GM12892 (cell line): Measurements from ENCODE around the gene PPP4R2.

Experiments
- POLR2A ChIP-seq: IDR thresholded peaks from 2 replicates; pipeline ENCODE4 v1.6.1; 2011; ENCODE audit warnings: low read depth, low read length, control low read depth
- POLR2AphosphoS5 ChIP-seq: IDR thresholded peaks from 2 replicates; pipeline ENCODE4 v1.6.1; 2011; ENCODE audit warnings: low read depth, low read length, control low read depth
- TAF1 ChIP-seq: IDR thresholded peaks from 2 replicates; pipeline ENCODE4 v1.6.1; 2011; ENCODE audit warnings: low read depth, mild to moderate bottlenecking, control low read depth, low read length, borderline replicate concordance

DNA sequence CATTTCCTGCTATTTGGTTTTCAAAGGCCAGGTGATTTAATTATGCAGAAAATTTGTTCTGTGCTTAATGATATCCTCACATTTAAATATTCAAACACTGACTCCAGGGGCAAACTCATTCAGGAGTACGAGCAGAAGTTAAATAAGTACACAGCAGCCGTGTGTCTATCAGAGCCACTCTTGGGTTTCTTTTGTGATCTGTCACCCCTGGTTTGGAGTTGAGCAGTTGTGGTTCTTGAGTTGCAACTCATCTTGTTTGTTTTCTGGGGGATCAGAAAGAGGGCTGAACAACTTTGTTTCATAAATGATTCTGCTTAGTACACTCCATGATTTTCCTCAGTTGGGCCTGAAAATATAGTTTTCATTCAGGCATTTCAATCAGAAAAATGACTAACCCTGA, 25.7 kb upstream of the PPP4R2 start:
- TF ChIP-seq POLR2AphosphoS5: no peak
- no peak for TF ChIP-seq POLR2A
- no peak for TF ChIP-seq TAF1
